HepG2 (cell line): Measurements from ENCODE around the gene LCN2. TPM values are rescaled to one million over a fixed set of nuclear protein-coding genes. Genes with fewer than 3 reads are reported as not detected.

Source experiments
- ATAC-seq: fragments of 200-7000 bp; cut with Tn5 transposase; 3 replicates; pipeline ENCODE4 v1.9.1; 2020; ENCODE audit warnings: mild to moderate bottlenecking, moderate library complexity
- BruUV-seq: library from RNA; stranded (reverse); fragments of 400-500 nt; replicated peaks from 2 replicates; lab custom pipeline; 2021; lab: Mats Ljungman, UMichigan
- CTCF ChIA-PET: fragments of 300-600 bp; formaldehyde crosslinking; extraction: SDS; loops from one replicate; lab custom pipeline; 2021; ENCODE audit warnings: low total read pairs, inconsistent platforms, low intra/inter-chr PET ratio; lab: Yijun Ruan, JAX
- POLR2A ChIA-PET: fragments of 350-600 bp; sonication (Branson Sonifier 250); formaldehyde crosslinking; loops from one replicate; lab custom pipeline; 2020; ENCODE audit warnings: antibody characterized with exemption, inconsistent platforms; lab: Yijun Ruan, JAX
- DNase-seq: peaks from one replicate; pipeline ENCODE4 v3.0.0-alpha.2; 2015; ENCODE audit warnings: low spot score
- FAIRE-seq: peaks from 3 replicates; lab custom pipeline; 2011; peaks lifted over from hg19 to GRCh38; lab: Jason Lieb, UNC
- H2AFZ ChIP-seq: one replicate; pipeline ENCODE4 v1.6.1; 2011; ENCODE audit warnings: low read length, inconsistent platforms
- H3K27ac ChIP-seq: fragments of 300-600 bp; 3 replicates; pipeline ENCODE4 v1.8.0; 2011; ENCODE audit warnings: mixed run types, mild to moderate bottlenecking, mixed read lengths, low read length, inconsistent platforms; ENCODE audit not compliant: insufficient read depth; ENCODE audit errors: extremely low read length
- H3K27me3 ChIP-seq, 2 experiments: fragments of 200-600 bp in 1 of 2; 2 replicates in 1 of 2; 3 replicates in 1 of 2; pipeline versions ENCODE4 v1.6.0 to v1.8.0; 2011; ENCODE audit warnings: low read length in 2 of 2, mild to moderate bottlenecking in 2 of 2, moderate library complexity in 2 of 2, inconsistent platforms in 1 of 2; ENCODE audit not compliant: insufficient read depth in 2 of 2, control insufficient read depth in 1 of 2
- H3K36me3 ChIP-seq, 2 experiments: fragments of 200-600 bp in 1 of 2; replicated peaks in 1 of 2; 2 replicates in 1 of 2; 3 replicates in 1 of 2; pipeline versions ENCODE4 v1.5.1 to v1.8.0; 2011; ENCODE audit warnings: low read length in 2 of 2, inconsistent platforms in 1 of 2; ENCODE audit not compliant: insufficient read depth in 2 of 2, control insufficient read depth in 1 of 2
- H3K4me1 ChIP-seq: 2 replicates; pipeline ENCODE4 v1.5.1; 2012; ENCODE audit warnings: low read length, inconsistent platforms; ENCODE audit not compliant: insufficient read depth
- H3K4me2 ChIP-seq: 2 replicates; pipeline ENCODE4 v1.6.0; 2011; ENCODE audit warnings: low read depth, low read length, inconsistent platforms
- H3K4me3 ChIP-seq, 3 experiments: fragments of 200-600 bp in 1 of 3; sonication (generic), shearing (Covaris generic) in 1 of 3; replicated peaks in 1 of 3; 2 replicates each; pipeline ENCODE4 v1.5.1; 2011 to 2016; ENCODE audit warnings: low read length in 3 of 3, inconsistent platforms in 2 of 3, low read depth in 2 of 3, mild to moderate bottlenecking in 2 of 3, control low read depth in 1 of 3, mixed read lengths in 1 of 3; ENCODE audit not compliant: insufficient read depth in 1 of 3
- H3K79me2 ChIP-seq: one replicate; pipeline ENCODE4 v1.6.1; 2011; ENCODE audit warnings: low read length, inconsistent platforms; ENCODE audit not compliant: insufficient read depth
- H3K9ac ChIP-seq: 2 replicates; pipeline ENCODE4 v1.6.0; 2011; ENCODE audit warnings: mild to moderate bottlenecking, low read depth, low read length, inconsistent platforms; ENCODE audit not compliant: insufficient read depth
- H3K9me3 ChIP-seq: 2 replicates; pipeline ENCODE4 v1.5.1; 2012; ENCODE audit warnings: mild to moderate bottlenecking, low read length
- H4K20me1 ChIP-seq: 2 replicates; pipeline ENCODE4 v1.6.0; 2011; ENCODE audit warnings: inconsistent platforms, mild to moderate bottlenecking, low read length, moderate library complexity; ENCODE audit not compliant: insufficient read depth
- BHLHE40 ChIP-seq: IDR thresholded peaks from 2 replicates; pipeline ENCODE4 v1.6.1; 2011; ENCODE audit warnings: low read length, improper control_type of control experiment
- CHCHD3 ChIP-seq: sonication (generic); formaldehyde crosslinking; IDR thresholded peaks from 2 replicates; pipeline ENCODE4 v1.8.0; 2022; ENCODE audit warnings: mild to moderate bottlenecking, missing genetic modification reagents, moderate library complexity
- EED ChIP-seq: sonication (generic); formaldehyde crosslinking; IDR thresholded peaks from 2 replicates; pipeline ENCODE4 v1.5.0; 2020; ENCODE audit warnings: mild to moderate bottlenecking, missing genetic modification reagents
- GLI4 ChIP-seq: sonication (generic); formaldehyde crosslinking; IDR thresholded peaks from 2 replicates; pipeline ENCODE4 v1.5.1; 2020; ENCODE audit warnings: missing genetic modification reagents, mild to moderate bottlenecking, moderate library complexity, borderline replicate concordance
- MAZ ChIP-seq, 2 experiments: sonication (generic) in 1 of 2; formaldehyde crosslinking in 1 of 2; IDR thresholded peaks; 2 replicates each; pipeline versions ENCODE4 v1.5.0 to v1.6.1; 2012 to 2020; ENCODE audit warnings: low read depth in 2 of 2, mild to moderate bottlenecking in 2 of 2, borderline replicate concordance in 1 of 2, improper control_type of control experiment in 1 of 2, low read length in 1 of 2, missing genetic modification reagents in 1 of 2, moderate library complexity in 1 of 2
- MXI1 ChIP-seq: IDR thresholded peaks from 3 replicates; pipeline ENCODE4 v1.6.1; 2012; ENCODE audit warnings: low read depth, low read length, inconsistent platforms, borderline replicate concordance
- RARA ChIP-seq: IDR thresholded peaks from 2 replicates; pipeline ENCODE4 v1.6.1; 2016; ENCODE audit warnings: missing genetic modification reagents, missing compliant biosample characterization
- SALL1 ChIP-seq: sonication (generic); formaldehyde crosslinking; IDR thresholded peaks from 2 replicates; pipeline ENCODE4 v1.8.0; 2022; ENCODE audit warnings: mild to moderate bottlenecking, missing genetic modification reagents
- SRY ChIP-seq: sonication (generic); formaldehyde crosslinking; IDR thresholded peaks from 2 replicates; pipeline ENCODE4 v1.8.0; 2022; ENCODE audit warnings: mild to moderate bottlenecking, missing genetic modification reagents
- TBX2 ChIP-seq: sonication (generic); formaldehyde crosslinking; IDR thresholded peaks from 2 replicates; pipeline ENCODE4 v1.5.0; 2020; ENCODE audit warnings: missing genetic modification reagents, mild to moderate bottlenecking, borderline replicate concordance
- UBTF ChIP-seq: sonication (generic); formaldehyde crosslinking; IDR thresholded peaks from 2 replicates; pipeline ENCODE4 v1.4.0; 2020; ENCODE audit warnings: mild to moderate bottlenecking, missing genetic modification reagents
- YY1 ChIP-seq: IDR thresholded peaks from 2 replicates; pipeline ENCODE4 v1.6.1; 2011; ENCODE audit warnings: low read length, low read depth, moderate library complexity, mild to moderate bottlenecking; ENCODE audit not compliant: insufficient read depth, insufficient replicate concordance
- ZHX1 ChIP-seq: sonication (generic); formaldehyde crosslinking; IDR thresholded peaks from 2 replicates; pipeline ENCODE4 v1.8.1; 2022; ENCODE audit warnings: low read depth, mild to moderate bottlenecking, missing genetic modification reagents
- ZNF263 ChIP-seq: sonication (generic); formaldehyde crosslinking; IDR thresholded peaks from 2 replicates; pipeline ENCODE4 v1.4.0; 2020; ENCODE audit warnings: missing genetic modification reagents
- ZNF567 ChIP-seq: sonication (generic); formaldehyde crosslinking; IDR thresholded peaks from 2 replicates; pipeline ENCODE4 v1.8.1; 2023; ENCODE audit warnings: mild to moderate bottlenecking, missing genetic modification reagents, borderline replicate concordance
- ZNF607 ChIP-seq: sonication (generic); formaldehyde crosslinking; IDR thresholded peaks from 2 replicates; pipeline ENCODE4 v1.5.1; 2020; ENCODE audit warnings: missing genetic modification reagents, mild to moderate bottlenecking, borderline replicate concordance
- ZNF747 ChIP-seq: sonication (generic); formaldehyde crosslinking; IDR thresholded peaks from 2 replicates; pipeline ENCODE4 v1.8.1; 2023; ENCODE audit warnings: missing genetic modification reagents, mild to moderate bottlenecking, borderline replicate concordance
- ZNF768 ChIP-seq: sonication (generic); formaldehyde crosslinking; IDR thresholded peaks from 2 replicates; pipeline ENCODE4 v1.4.0; 2020; ENCODE audit warnings: missing genetic modification reagents
- ZNF841 ChIP-seq: sonication (generic); formaldehyde crosslinking; IDR thresholded peaks from 2 replicates; pipeline ENCODE4 v1.8.1; 2023; ENCODE audit warnings: missing genetic modification reagents, borderline replicate concordance
- whole genome bisulfite sequencing: methylation state at CpG from one replicate; pipeline ENCODE4 v1.1.6; 2017; ENCODE audit warnings: low lambda C conversion rate; 5-methylcytosine and 5-hydroxymethylcytosine counted together
- in situ Hi-C: cut with HindIII; loops from 2 replicates; pipeline ENCODE4 v1.10.0; 2017; ENCODE audit warnings: low pct_unique_long_range_greater_than_20kb; ENCODE audit not compliant: extremely low pct_ligation_motif_present
- intact Hi-C: fragments of 100-400 bp; cut with micrococcal nuclease; formaldehyde crosslinking; loops from one replicate; pipeline ENCODE4 v1.10.0; 2022; ENCODE audit not compliant: unreplicated experiment
- polyA plus RNA-seq, 8 experiments: library from polyadenylated mRNA; depleted of rRNA in 3 of 8; stranded (reverse) in 7 of 8; unstranded in 1 of 8; fragments of >200 nt; fragmentation: Illumina TruSeq in 4 of 8; extraction: Trizol in 4 of 8; gene quantifications; 2 replicates each; pipeline versions ENCODE4 v1.2.1 to v1.2.3, GENCODE V29; 2011 to 2016; ENCODE audit warnings: low read depth in 4 of 8, missing spikeins in 1 of 8, mixed read lengths in 1 of 8; ENCODE audit not compliant: insufficient read depth in 1 of 8
- total RNA-seq, 5 experiments: library from RNA; depleted of rRNA; stranded (reverse); fragments of >200 nt; fragmentation: Illumina TruSeq; extraction: Trizol; gene quantifications; 2 replicates each; pipeline ENCODE4 v1.2.3, GENCODE V29; 2016; ENCODE audit warnings: low read depth in 1 of 5

LCN2 gene
- total and polyA plus RNA-seq, 2 of the 13 experiments (the other 11 are each of a cell fraction or from before 2014, with no cell fraction given), result 0.38 to 1.4 TPM

GRCh38 chr9:128127568-128127989 lies 21.7 kb upstream of the LCN2 start, which contains the start of gene PTGES2:
Gene PTGES2 (minus strand): TSS chr9:128127729. CDS start chr9:128127717, 12 bp downstream.
- ATAC-seq (peak; percentile 66), FAIRE-seq (no peak), DNase-seq (peak; percentile 68)
- ChIA-PET CTCF (interaction anchor here (1.4 kb wide), 1 partner anchor 10 kb away, joined by 3 read pairs; no protein-coding TSS in a partner anchor), POLR2A (interaction anchor here (1.1 to 3.0 kb wide), 6 partner anchors 9 to 175 kb away, joined by 3 to 12 read pairs (median 6); partner anchors contain the start of gene BBLN)
- no TSS peak for BruUV-seq
- H3K9me3 ChIP-seq, result no peaks in the 10 kb centered on the region
- H3K4me3 ChIP-seq, result peak within 1 kb of the TSS; percentile 96 to 99 (median 97)
- H3K27ac ChIP-seq, result peak within 1 kb of the TSS; percentile 99
- peaks cover 4% of the 10 kb centered on the region; the same call in 1 of the 2 replicates for H4K20me1 ChIP-seq
- intact Hi-C loops, result loop anchor here (1.0 kb wide), 1 partner anchor 10 kb away; no protein-coding TSS in a partner anchor
- in situ Hi-C loops, result no loop called here
- peak within 1 kb of the TSS; percentile 95 for H3K9ac ChIP-seq
- H3K27me3 ChIP-seq, result no peaks in the 10 kb centered on the region
- peaks cover 23% of the 10 kb centered on the region for H3K79me2 ChIP-seq
- peaks cover 3 to 20% of the 10 kb centered on the region in 2 experiments; a peak in 3 of 5 replicates for H3K36me3 ChIP-seq
- 2% methylated on average over 12 of the region's 56 CpGs for WGBS
- peaks cover 50% of the 10 kb centered on the region for H3K4me1 ChIP-seq
- peak within 1 kb of the TSS; percentile 87 for H3K4me2 ChIP-seq
- no peak within 1 kb of the TSS for H2AFZ ChIP-seq
- TF ChIP-seq ZNF747 (CRISPR knock-in tag), result peak; percentile 86; the same call in 1 of the 2 replicates
- TF ChIP-seq EED (CRISPR knock-in tag), result peak; percentile 75
- no peak for TF ChIP-seq ZNF768
- TF ChIP-seq SALL1 (CRISPR knock-in tag), result peak; percentile 36
- TF ChIP-seq ZNF607, result no peak
- peak; percentile 41; the same call in 1 of the 2 replicates for TF ChIP-seq UBTF (CRISPR knock-in tag)
- TF ChIP-seq TBX2 (CRISPR knock-in tag), result peak; percentile 49; the same call in 1 of the 2 replicates
- TF ChIP-seq MAZ (IDR thresholded peaks at IDR 0.05; ENCODE audit: borderline replicate concordance, low read depth, low read length), result no peak
- peak; percentile 65; the same call in 1 of the 2 replicates for TF ChIP-seq MAZ (CRISPR knock-in tag; IDR thresholded peaks at IDR 0.05; ENCODE audit: low read depth)
- peak; percentile 20; the same call in 1 of the 2 replicates for TF ChIP-seq GLI4 (CRISPR knock-in tag)
- peak; percentile 72 for TF ChIP-seq BHLHE40
- 0 out of 2 replicates have a peak, but pooled peaks have one; percentile 79 for TF ChIP-seq SRY (CRISPR knock-in tag)
- TF ChIP-seq ZNF841 (CRISPR knock-in tag), result peak; percentile 18; the same call in 1 of the 2 replicates
- 0 out of 2 replicates have a peak, but pooled peaks have one; percentile 77 for TF ChIP-seq CHCHD3
- TF ChIP-seq MXI1, result peak; percentile 62; the same call in 1 of the 3 replicates
- TF ChIP-seq ZNF567 (CRISPR knock-in tag), result 0 out of 2 replicates have a peak, but pooled peaks have one; percentile 79
- peak; percentile 5; the same call in 1 of the 2 replicates for TF ChIP-seq RARA (CRISPR knock-in tag)
- peak; percentile 30; the same call in 1 of the 2 replicates for TF ChIP-seq ZHX1 (CRISPR knock-in tag)
- 0 out of 2 replicates have a peak, but pooled peaks have one; percentile 26 for TF ChIP-seq ZNF263 (CRISPR knock-in tag)
- TF ChIP-seq YY1, result peak; percentile 46
